NOMO-1 treated with DMSO at 0.1 percent for 48 hours (cell line): Measurements from ENCODE around the gene SLC15A4.
"Not testable (repeated sequence)": the region's sequence is repeated elsewhere in the genome, so short reads cannot be mapped to it uniquely, and the experiment has no call there.

ENCODE experiments used
- DNase-seq: peaks from one replicate; lab custom pipeline; 2025; ENCODE audit not compliant: unreplicated experiment; lab: John Stamatoyannopoulos, UW

SLC15A4 gene

DNA sequence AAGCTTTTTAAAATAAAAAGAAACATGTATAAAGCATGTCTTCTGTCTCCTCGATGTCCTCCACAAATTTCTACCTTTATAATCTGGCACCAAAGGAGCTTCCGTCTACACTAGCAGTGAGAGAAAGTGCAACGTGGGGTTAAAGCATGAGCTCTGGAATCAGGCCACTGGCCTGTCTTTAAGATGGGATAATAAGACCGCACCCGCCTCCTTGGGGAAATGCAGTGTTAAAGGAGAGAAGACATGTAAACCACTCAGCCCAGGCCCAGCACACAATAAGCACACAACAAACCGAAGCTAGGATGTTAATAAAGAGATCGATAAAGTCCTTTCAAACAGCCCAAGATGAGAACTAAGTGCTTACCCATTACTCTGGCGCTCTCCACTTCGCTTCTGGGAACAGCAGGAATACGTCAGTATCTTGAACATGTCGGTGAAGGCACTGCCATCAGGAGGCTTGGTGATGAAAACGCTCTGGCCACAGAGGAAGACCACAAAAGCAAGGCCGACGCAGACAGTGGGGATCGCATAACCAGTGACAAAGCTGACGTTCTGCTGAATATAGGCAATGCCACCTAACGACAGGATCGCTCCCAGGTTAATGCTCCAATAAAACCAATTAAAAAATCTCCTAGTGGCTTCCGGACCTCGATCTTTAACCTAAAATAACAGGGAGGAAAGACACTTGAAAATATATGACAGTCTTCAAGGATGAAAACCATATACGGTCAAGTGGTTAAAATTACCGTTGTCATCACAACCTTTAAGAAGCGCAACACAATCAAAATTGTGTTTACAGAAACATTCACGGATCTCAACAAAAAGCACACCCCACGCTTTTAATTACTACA is 9.1 kb downstream of the SLC15A4 start:
- no peak for DNase-seq

DNA sequence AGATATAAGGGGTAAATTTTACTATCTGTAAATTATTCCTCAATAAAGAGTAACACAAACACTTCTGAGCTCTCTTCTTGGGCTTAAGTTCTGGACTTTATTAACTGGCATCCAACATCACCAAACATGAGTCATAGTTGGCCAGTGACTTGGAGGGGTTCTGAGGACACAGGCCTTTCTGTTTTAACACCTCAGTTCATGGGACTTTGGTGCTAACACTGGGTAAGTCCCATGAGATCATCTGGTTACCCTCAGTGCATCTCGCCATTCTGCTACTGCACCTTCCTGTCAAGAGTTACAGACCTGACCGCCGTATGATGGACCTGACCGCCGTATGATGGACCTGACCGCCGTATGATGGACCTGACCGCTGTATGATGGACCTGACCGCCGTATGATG is 9.9 kb downstream of the SLC15A4 start:
- DNase-seq = no peak

DNA sequence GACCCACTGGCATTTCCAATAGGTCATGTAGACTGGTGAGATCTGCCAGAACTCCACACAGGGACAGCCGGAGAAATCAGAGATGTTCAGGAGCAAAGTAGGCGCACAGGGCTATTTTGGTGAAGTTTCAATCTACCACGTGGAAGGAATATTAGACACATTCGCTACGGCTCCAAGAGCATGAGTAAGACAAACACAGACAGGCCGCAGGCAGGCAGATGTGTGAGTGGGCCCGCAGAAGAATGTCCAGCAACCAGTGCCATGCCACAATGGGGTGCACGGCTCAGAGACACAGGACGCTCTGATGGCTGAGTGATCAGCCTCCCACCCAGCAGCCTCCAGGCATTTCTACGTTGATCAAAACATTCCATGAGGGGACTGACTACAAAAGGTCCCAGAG is 10.4 kb downstream of the SLC15A4 start:
- no peak for DNase-seq

DNA sequence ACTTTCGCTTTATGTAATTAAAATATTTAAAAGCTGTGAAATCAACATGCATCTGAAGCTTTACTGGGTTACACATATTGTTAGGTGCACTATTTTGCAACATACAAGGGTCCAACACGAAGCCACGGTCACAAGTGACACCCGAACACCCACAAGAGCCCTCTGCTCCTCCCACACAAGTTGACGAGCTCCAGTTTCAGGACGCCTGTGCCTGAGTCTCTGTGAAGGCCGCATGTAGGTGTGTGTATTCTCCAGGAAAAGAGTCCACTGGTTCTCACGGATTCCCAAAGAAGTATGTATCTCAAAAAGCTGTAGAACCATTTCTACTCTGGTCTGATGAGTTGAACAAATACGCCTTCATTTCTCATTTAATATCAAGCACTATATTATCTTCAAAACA is 12.0 kb downstream of the SLC15A4 start:
- DNase-seq = no peak

DNA sequence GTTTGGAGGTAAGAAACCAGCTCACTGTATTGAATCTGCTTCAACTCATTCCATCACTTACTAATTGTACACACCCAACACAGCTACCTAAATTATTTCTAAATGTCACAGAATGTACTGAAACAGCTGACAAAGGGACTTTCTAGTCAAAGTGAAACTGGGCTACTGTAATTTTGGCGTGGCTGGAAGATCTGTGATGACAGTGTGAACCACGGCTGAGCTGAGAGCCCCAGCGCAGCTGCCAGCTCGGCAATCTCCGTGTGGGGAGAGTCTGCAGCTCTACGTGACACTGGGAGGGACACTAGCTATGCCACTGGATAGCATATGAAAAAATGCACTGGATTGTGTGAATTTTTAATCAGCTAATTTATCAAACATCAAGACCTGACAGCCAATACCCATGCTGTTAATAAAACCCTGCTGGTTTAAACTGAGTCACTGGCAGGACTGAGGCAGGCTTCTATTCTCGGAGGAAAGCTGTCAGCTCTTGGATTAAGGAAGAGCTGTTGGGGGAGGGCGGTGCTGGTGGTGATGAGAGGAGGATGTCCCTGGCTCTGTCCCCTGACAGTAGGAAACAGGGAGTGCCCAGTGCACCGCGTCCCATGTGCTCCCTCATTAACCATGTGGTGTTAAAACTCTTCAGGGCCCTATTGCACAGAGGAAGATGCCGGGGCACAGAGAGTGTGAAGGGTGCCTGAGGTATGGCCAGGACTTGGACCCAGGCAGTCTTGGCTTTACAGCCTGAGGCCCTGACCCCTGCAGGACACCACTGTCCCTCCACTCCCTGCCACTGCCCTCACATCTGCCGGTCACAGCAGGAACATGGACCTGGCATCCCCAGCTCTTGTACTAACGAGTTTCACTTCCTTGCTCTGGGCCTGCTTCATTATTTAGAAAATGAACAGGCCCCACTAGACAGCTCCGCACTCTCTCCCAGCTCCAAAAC is 13.3 kb downstream of the SLC15A4 start:
- peak; percentile 60 for DNase-seq

DNA sequence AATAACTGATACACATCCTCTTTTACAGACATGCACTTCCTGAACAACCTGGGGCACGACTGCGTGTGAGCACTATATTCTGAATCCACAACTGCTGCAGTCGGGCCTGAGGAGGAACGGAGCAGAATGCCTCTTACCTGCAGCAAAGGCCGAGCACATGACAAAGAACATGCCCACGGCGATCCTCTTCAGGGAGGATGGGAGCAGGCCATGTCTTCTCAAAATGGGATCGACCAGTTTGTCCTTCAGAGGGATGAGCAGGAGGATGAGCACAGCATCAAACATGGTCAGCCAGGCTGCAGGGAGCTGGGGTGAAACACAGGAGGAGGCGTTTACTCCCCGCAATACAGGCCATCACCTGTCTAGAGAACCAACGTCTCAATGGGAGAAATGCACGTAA is 15.1 kb downstream of the SLC15A4 start:
- no peak for DNase-seq

DNA sequence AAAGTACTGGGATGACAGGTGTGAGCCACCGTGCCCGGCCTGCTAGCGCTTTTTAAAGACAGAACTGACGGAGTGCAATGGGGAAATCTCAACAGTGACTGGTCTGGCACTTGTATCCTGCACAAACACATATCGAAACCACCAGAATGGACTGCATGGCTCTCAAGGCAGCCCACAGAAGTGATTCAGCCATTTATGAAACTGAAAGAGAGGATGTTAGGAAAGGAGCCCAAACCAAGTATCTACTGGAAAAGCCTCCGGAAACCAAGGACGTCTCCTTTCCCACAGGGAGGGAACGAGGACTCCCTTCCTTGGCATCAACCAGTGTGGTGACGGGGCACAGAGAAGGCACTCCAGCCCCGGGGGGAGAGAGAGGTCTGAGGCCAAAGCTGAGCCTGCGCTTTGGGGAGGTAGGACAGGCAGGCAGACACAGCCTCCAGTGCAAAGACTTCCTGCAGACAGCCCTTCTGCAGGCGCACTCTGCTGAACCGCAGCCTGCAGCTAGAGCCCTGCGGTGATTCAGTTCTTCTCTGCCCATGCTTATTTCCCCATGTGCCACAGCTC is 16.5 kb downstream of the SLC15A4 start:
- DNase-seq = peak; percentile 89

DNA sequence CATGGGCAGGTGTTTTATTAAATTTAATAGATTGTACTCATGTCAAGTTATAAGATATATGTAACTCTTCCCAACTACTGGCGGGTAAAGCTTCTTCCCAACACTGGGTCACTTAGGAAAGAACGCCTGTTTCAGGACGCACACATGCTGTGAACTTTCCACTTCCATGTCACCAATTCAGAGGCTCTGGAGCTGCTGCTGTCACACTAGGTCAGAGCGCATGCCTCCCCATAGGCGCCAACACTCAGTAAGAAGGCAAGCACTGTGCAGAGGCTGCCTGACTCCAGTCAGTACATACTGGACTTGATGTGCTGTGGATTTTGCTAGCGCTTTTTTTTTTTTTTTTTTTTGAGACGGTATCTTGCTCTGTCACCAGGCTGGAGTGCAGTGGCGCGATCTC is 17.2 kb downstream of the SLC15A4 start:
- no peak for DNase-seq

DNA sequence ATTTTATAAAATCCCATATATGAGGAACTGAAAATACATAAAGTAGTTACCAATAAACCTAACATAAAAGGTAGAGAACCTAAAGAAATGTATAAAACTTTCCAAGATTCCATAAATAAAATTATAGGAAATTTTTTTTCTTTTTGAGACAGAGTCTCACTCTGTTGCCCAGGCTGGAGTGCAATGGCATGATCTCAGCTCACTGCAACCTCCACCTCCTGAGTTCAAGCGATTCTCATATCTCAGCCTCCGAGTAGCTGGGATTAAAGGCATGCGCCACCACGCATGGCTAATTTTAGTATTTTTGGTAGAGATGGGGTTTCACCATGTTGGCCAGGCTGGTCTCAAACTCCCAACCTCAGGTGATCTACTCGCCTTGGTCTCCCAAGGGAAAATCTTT is 18.4 kb downstream of the SLC15A4 start:
- not testable (repeated sequence) for DNase-seq

DNA sequence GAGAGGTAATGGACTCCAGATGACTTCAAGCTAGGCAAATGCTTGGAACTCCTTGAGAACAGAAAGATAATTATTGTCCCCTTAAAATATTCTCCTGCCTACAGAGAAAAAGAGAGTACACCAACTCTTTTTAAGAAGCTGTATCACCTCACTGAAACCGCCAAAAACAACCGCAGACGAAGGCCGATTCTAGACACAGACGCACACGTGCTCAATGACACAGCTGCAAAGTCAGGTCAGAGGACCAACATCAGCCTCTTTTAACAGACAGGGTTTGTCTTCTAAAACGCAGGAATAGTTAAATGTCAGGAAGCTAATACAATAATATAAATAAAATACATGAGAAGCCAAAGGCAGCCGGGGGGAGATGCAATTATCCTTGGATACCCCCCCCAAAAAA is 19.0 kb downstream of the SLC15A4 start:
- no peak for DNase-seq

DNA sequence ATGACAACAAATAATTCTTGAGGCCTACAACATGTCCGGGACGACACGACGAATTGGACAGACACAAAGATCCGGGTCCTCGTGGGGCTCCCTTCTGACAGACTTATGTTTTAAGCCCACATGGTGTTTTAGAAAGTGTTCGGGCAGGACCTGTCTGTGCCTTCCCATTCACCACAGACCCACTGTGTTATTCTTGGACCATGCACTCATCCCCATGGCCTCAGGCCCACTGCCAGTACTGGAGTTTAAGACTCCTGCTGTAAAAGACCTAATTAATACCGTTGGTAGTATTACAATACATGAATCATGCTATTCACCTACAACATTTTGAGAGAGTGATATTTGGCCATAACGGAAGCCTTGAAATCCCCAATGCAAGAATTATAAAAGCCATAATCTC is 20.0 kb downstream of the SLC15A4 start:
- no peak for DNase-seq

DNA sequence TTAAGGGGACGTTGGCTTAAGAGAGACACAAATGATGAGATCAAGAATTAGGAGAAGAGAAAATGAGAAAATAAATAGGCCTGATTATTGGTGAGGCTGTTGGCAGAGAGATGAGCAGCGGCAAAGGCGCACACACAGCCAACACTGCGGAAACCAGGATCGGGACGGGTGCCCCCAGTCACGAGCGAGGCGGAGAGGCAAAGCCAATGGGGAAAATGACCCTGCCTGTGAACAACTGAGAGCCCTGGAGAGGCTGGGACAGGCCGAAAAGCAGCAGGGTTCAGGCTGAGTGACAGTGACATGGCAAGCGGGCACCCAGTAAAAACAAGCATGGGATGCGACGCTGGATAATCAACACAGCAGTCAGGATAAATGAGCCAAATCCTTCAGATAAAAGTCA is 21.0 kb downstream of the SLC15A4 start:
- DNase-seq = no peak

DNA sequence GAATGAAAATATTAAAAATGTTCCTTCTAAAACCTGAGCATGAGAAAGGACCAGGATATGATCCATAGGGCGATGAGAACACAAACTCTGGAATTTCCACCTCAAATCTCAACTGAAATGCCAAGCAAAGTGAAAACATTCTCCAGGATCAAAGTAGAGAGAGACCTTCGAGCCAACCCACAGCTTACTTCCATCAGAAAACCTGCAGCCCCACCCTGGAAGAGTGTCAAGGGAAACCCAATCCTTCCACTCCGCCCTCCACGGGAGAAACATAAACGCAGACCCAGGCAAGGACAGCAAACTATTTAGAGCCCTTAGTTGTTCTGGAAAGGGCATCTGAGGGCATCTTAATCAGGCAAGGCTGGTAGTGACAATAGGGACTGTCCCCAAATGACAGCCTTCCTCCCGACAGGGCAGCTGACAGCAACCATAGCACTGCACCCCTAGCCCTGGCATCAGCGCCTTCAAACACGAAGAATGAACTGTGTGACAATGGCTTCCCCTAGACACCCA is 21.8 kb downstream of the SLC15A4 start:
- no peak for DNase-seq

DNA sequence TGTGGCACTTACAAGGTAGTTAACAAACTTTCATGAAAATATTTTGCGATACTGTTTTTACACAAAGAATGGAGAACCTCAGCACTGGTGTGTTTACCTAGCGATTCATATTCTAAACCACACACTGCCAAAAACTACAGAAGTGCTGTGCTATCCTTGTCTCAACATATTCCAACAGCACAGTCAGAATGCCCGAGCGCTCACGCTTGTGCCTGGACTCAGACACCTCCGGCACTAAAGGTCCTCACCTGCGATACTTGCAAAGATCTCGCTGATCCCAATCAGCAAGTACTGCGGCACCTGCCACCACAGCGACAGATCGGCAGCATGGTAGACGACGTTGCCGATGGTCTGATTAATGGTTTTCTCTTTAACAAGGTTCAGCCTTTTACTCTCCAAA is 23.2 kb downstream of the SLC15A4 start:
- no peak for DNase-seq

DNA sequence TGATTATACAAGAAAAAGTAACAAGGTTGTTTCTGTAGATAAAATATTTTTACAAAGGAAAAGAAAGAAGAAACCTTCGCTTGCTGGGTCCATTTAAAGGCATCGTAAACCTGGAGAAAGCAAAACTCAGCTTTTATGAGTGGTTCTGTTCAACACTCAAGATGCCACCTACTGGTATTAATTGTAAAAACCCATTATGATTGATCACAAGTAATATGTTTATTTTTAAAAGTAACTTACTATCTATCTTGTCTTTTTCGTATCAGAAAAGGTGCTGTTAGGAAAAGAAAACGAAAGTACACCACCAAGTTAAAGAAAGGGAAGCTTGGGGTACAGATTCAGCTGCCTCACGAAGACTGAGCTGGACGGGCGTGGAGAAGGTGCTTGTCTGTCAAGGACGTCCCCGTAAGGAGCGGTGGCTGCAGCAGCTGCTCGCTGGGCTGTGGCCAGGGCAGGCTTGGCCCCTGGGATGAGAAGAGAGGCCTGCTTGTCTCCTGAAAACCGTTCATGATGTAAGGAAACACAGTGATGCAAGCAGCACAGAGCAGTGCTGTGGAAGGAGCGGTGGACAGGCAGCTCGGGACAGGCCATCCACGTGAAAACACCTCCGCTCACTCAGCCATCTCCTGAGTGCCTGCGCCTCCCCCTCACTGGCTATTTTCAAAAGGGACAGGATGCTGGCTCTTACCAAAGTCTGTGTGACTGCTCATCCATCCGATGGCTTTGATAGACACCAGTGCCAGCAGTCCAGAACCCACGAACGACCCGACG is 25.0 kb downstream of the SLC15A4 start:
- no peak for DNase-seq

DNA sequence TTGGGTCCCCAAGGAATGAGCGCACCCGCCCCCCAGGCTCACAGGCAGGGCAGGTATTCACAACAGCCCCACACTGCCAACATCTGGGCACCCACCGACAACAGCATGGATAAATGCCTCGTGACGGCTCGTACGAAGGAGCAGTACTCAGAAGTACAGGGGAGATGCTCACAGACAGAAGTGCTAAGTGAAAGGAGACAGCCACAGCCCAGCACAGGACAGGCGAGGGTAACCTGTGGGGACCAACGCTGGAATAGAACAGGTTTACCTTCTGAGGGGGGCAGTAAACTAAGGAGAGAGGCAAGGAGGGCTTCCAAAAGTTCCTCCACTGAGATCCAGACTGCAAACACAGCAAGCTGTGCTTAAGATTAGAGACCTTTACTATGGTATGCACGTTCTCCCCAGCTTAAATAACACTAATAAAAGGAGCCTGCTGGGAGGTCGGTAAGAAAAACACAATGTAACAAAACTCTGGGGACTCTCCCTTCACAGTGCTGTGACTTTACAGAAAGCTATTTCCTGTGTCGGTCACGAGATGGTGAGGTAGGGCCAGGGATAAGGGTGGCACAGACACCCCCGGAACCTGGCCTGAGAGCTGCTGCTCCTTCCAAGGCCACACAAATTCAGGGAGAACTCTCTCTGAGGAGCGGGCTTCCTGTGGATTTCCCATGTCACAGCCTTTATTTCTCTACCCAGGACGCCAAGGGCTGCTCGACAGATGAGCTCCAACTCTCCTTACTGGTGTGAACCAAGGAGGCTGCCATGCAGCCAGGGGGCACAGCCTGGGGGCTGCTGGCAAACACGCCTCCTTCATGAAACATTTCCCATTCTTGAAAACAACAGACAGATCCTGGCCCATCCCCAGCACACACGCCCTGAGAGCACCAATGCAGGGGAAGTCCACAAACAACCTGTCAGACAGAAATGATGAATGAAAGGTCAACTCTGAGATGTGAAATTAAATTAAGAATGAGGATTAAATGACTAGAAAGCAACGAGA is 26.3 kb downstream of the SLC15A4 start:
- DNase-seq = no peak

DNA sequence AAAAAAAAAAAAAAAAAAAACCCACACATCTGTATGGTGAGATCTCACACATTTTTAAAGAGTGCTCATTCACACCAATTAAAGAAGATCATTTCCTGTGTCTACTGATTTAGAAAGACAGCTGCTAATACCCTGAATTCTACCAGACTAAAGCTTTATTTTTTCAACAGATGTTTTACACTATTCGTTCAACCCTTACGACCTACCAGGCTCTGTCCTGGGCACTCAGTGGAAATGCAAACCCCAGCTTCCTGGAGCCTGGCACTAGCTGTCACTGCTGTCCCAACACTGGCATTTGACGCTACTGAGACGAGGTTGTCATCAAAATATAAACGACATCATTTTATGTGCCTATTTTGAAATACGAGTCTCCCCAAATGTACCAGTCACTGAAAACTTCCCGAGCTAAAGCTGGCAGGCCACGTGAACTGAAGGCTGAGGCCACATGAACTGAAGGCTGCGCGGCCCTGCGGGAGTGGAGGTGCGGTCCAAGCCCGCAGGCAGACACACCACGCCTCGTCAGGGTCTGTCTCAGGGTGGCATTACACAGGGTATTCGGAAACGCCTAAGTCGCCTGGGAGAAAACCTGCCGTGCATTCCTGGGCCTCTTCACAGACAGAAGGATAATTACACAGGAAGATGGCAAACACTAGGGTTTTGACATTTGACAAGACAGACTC is 27.2 kb downstream of the SLC15A4 start:
- no peak for DNase-seq

DNA sequence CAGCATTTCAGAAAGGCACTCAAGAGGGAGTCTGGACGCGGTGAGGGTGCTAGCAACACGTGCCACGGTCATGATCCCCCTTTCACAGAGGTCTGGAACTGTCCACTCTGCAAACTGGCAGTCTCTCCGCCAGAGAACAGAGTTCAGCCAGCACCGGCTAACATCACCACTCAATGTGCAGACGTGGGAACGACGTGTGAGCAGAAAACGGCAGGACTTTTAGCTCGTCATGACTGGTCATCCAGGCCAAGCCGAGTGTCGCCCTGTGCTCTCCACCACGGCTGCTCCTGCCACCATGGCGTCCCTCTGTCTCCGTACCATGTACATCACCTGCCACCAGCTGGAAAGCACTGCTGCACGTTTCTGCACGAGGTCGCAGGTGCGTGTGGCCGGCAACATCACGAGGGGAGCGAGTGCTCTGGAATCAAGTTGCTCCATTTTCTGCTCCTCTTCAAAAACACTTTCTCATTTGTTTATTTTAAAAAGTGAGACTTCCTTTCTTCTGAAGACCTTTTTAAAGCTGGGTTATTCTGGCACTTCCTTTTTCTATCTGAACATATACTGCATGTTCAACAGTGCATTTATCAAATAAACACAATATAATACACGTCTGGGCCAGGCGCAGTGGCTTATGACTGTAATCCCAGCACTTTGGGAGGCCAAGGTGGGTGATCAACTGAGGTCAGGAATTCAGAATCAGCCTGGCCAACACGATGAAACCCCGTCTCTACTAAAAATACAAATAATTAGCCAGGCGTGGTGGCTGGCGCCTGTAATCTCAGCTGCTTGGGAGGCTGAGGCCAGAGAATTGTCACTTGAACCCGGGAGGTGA is 28.0 kb downstream of the SLC15A4 start:
- DNase-seq = peak; percentile 31
